HCT116 (cell line): ENCODE measurements around the gene ADAM19. TPM values are rescaled to one million over a fixed set of nuclear protein-coding genes. Genes with fewer than 3 reads are reported as not detected.

Experiments
- ATAC-seq: fragments of 200-7000 bp; cut with Tn5 transposase; 2 replicates; pipeline ENCODE4 v1.9.1; 2020; ENCODE audit warnings: mild to moderate bottlenecking, moderate library complexity
- BruUV-seq: library from RNA; stranded (reverse); fragments of 400-500 nt; replicated peaks from 2 replicates; lab custom pipeline; 2021; lab: Mats Ljungman, UMichigan
- CTCF ChIA-PET: fragments of 300-600 bp; sonication (Branson Sonifier 250); formaldehyde crosslinking; loops from one replicate; lab custom pipeline; 2021; ENCODE audit warnings: antibody characterized with exemption; lab: Charles Lee
- POLR2A ChIA-PET: fragments of 300-600, 350-600 bp; sonication (Branson Sonifier 250); formaldehyde crosslinking; loops from one replicate; lab custom pipeline; 2021; ENCODE audit warnings: antibody characterized with exemption; lab: Charles Lee
- RAD21 ChIA-PET, 2 experiments: fragments of 300-600 bp; sonication (Branson Sonifier 250); formaldehyde crosslinking; loops; one replicate each; lab custom pipeline; 2023; ENCODE audit warnings: low total read pairs in 2 of 2; ENCODE audit not compliant: uncharacterized antibody in 2 of 2, unreplicated experiment in 2 of 2, low non-redundant PET in 1 of 2; lab: Charles Lee
- DNase-seq: peaks from one replicate; pipeline ENCODE4 v3.0.0-alpha.2; 2010; ENCODE audit warnings: low read depth, low spot score
- H2AFZ ChIP-seq: fragments of 200-600 bp; shearing (Covaris generic), sonication (generic); 2 replicates; pipeline ENCODE4 v1.6.1; 2017; ENCODE audit warnings: low read depth, mixed run types, mixed read lengths, antibody characterized with exemption, low read length; ENCODE audit not compliant: poor library complexity, severe bottlenecking
- H3K27ac ChIP-seq: 2 replicates; pipeline ENCODE4 v1.5.1; 2012; ENCODE audit warnings: low read depth, low read length
- H3K27me3 ChIP-seq: fragments of 200-600 bp; sonication (generic); 2 replicates; pipeline ENCODE4 v1.6.1; 2016; ENCODE audit warnings: mixed run types, low read length, mixed read lengths; ENCODE audit not compliant: insufficient read depth
- H3K36me3 ChIP-seq, 2 experiments: fragments of 200-500 bp in 1 of 2; fragments of 200-600 bp in 1 of 2; sonication (Bioruptor generic) in 1 of 2; sonication (generic) in 1 of 2; 2 replicates each; pipeline versions ENCODE4 v1.5.1 to v1.6.1; 2014 to 2016; ENCODE audit warnings: low read length in 2 of 2, inconsistent platforms in 1 of 2, mixed read lengths in 1 of 2, mixed run types in 1 of 2; ENCODE audit not compliant: insufficient read depth in 2 of 2, control insufficient read depth in 1 of 2
- H3K4me1 ChIP-seq, 2 experiments: fragments of 200-600 bp in 1 of 2; sonication (generic) in 1 of 2; 2 replicates each; pipeline versions ENCODE4 v1.5.1 to v1.6.1; 2012 to 2017; ENCODE audit warnings: low read length in 2 of 2, inconsistent platforms in 1 of 2, mild to moderate bottlenecking in 1 of 2, mixed read lengths in 1 of 2, mixed run types in 1 of 2, moderate library complexity in 1 of 2; ENCODE audit not compliant: insufficient read depth in 2 of 2, control insufficient read depth in 1 of 2
- H3K4me2 ChIP-seq: fragments of 200-600 bp; sonication (generic); 2 replicates; pipeline ENCODE4 v1.6.1; 2017; ENCODE audit warnings: mixed run types, low read length, mixed read lengths
- H3K4me3 ChIP-seq, 2 experiments: fragments of 200-600 bp in 1 of 2; sonication (generic) in 1 of 2; replicated peaks in 1 of 2; 2 replicates each; pipeline ENCODE4 v1.5.1; 2011 to 2016; ENCODE audit warnings: low read length in 2 of 2, control low read depth in 1 of 2, low read depth in 1 of 2, mild to moderate bottlenecking in 1 of 2, mixed read lengths in 1 of 2, mixed run types in 1 of 2
- H3K79me2 ChIP-seq: fragments of 200-600 bp; sonication (generic); 2 replicates; pipeline ENCODE4 v1.6.1; 2017; ENCODE audit warnings: mild to moderate bottlenecking, mixed run types, low read length, moderate library complexity, mixed read lengths; ENCODE audit not compliant: insufficient read depth
- H3K9ac ChIP-seq: fragments of 200-600 bp; sonication (generic); 2 replicates; pipeline ENCODE4 v1.6.1; 2016; ENCODE audit warnings: low read length, mixed read lengths
- H3K9me2 ChIP-seq: fragments of 200-600 bp; sonication (generic), shearing (Covaris generic); 2 replicates; pipeline ENCODE4 v1.6.1; 2017; ENCODE audit warnings: mixed run types, mild to moderate bottlenecking, moderate library complexity; ENCODE audit not compliant: insufficient read depth
- H3K9me3 ChIP-seq, 2 experiments: fragments of 200-500 bp in 1 of 2; fragments of 200-600 bp in 1 of 2; sonication (Bioruptor generic) in 1 of 2; sonication (generic) in 1 of 2; 2 replicates each; pipeline ENCODE4 v1.6.1; 2014 to 2017; ENCODE audit warnings: low read length in 2 of 2, mixed read lengths in 2 of 2, inconsistent platforms in 1 of 2, low read depth in 1 of 2, mild to moderate bottlenecking in 1 of 2, mixed run types in 1 of 2, moderate library complexity in 1 of 2; ENCODE audit not compliant: control insufficient read depth in 1 of 2, insufficient read depth in 1 of 2
- H4K20me1 ChIP-seq: fragments of 200-600 bp; sonication (generic), shearing (Covaris generic); 2 replicates; pipeline ENCODE4 v1.6.1; 2017; ENCODE audit warnings: mixed run types, mild to moderate bottlenecking, moderate library complexity; ENCODE audit not compliant: insufficient read depth
- CBX3 ChIP-seq: IDR thresholded peaks from 2 replicates; pipeline ENCODE4 v1.6.1; 2012; ENCODE audit warnings: low read depth
- CEBPB ChIP-seq: IDR thresholded peaks from 2 replicates; pipeline ENCODE4 v1.6.1; 2012; ENCODE audit warnings: low read depth
- ELF1 ChIP-seq: IDR thresholded peaks from 2 replicates; pipeline ENCODE4 v1.6.1; 2012; ENCODE audit warnings: low read depth, borderline replicate concordance
- POLR2A ChIP-seq: IDR thresholded peaks from 2 replicates; pipeline ENCODE4 v1.7.0; 2011; ENCODE audit warnings: borderline replicate concordance; ENCODE audit not compliant: insufficient read depth, insufficient read length; ENCODE audit errors: extremely low read depth
- POLR2AphosphoS5 ChIP-seq: IDR thresholded peaks from 2 replicates; pipeline ENCODE4 v1.6.1; 2011; ENCODE audit warnings: mild to moderate bottlenecking, low read depth, low read length, moderate library complexity
- RAD21 ChIP-seq: IDR thresholded peaks from 2 replicates; pipeline ENCODE4 v1.6.1; 2012; ENCODE audit warnings: low read depth, mild to moderate bottlenecking
- SIN3A ChIP-seq: IDR thresholded peaks from 2 replicates; pipeline ENCODE4 v1.6.1; 2012; ENCODE audit warnings: low read depth
- SRF ChIP-seq: IDR thresholded peaks from 2 replicates; pipeline ENCODE4 v1.6.1; 2012; ENCODE audit warnings: low read depth
- TCF7L2 ChIP-seq: IDR thresholded peaks from 2 replicates; pipeline ENCODE4 v1.7.0; 2011; ENCODE audit warnings: borderline replicate concordance, inconsistent platforms; ENCODE audit not compliant: insufficient read depth, insufficient read length; ENCODE audit errors: extremely low read depth
- YY1 ChIP-seq: IDR thresholded peaks from 2 replicates; pipeline ENCODE4 v1.6.1; 2011; ENCODE audit warnings: low read length, low read depth, moderate library complexity, mild to moderate bottlenecking; ENCODE audit not compliant: insufficient replicate concordance; ENCODE audit errors: extremely low read depth
- ZFX ChIP-seq: fragments of 450-650 bp; IDR thresholded peaks from 2 replicates; pipeline ENCODE4 v1.6.1; 2017
- ZNF274 ChIP-seq: fragments of 200-500 bp; sonication (Bioruptor generic); IDR thresholded peaks from 2 replicates; pipeline ENCODE4 v1.6.1; 2014; ENCODE audit warnings: mild to moderate bottlenecking, low read depth, low read length, inconsistent platforms
- intact Hi-C: fragments of 100-400 bp; cut with micrococcal nuclease; formaldehyde crosslinking; loops from 2 replicates; pipeline ENCODE4 v1.10.0; 2022
- total RNA-seq: library from RNA; stranded (reverse); gene quantifications from one replicate; pipeline ENCODE4 v1.2.1, GENCODE V29; 2021; ENCODE audit not compliant: unreplicated experiment
- TF ChIP-seq, protein P1 (sequence below): IDR thresholded peaks from 2 replicates; pipeline ENCODE4 v1.6.1; 2011; ENCODE audit warnings: mild to moderate bottlenecking, low read length, moderate library complexity; ENCODE audit not compliant: insufficient replicate concordance; ENCODE audit errors: extremely low read depth
- TF ChIP-seq, protein P2 (sequence below): IDR thresholded peaks from 2 replicates; pipeline ENCODE4 v1.6.1; 2012; ENCODE audit warnings: low read depth
- TF ChIP-seq, protein P3 (sequence below): IDR thresholded peaks from 2 replicates; pipeline ENCODE4 v1.6.1; 2012

ADAM19 gene
- total RNA-seq, 1 experiment from 2014 or later = 77.3 TPM

DNA sequence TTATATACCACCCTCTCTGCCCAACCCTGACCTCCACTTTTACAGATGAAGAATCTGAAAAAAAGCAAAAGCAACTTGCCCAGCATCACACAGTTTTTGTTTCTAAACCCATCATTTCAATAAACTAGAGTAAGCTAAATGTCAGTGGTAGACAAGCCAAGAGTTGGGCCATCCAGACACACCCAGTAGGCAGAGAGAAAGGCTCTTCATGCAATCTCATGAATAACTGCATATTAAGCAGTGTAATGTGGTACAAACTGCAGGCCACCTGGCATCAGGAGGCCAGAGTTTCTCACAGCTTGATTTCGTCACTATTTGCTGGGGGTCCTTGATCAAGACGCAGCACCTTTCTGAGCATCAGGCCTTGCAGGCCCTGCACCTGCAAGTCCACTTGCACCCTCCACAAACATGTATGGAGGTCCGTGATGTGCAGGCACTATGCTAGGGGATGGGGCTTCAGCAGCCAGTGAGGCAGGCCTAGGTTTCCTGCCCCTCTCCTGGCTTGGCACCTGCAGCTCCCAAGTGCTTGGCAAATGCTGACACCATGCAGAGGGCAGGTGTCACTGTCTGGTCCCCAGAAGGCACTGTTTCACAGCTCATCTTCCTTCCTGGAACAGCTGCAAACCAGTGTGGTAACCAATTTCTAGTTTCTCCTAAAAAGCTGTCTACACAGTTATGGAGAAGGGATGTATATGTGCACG lies 29.8 kb downstream of the ADAM19 start:
- ATAC-seq (no peak), DNase-seq (no peak)
- no peaks in the 10 kb centered on the region for H3K9me3 ChIP-seq
- peaks cover 12 to 38% of the 10 kb centered on the region in 2 experiments; a peak in 2 of 4 replicates for H3K4me1 ChIP-seq
- no peak overlapping the region for H3K27ac ChIP-seq
- ChIA-PET POLR2A (no interaction called here), RAD21 (no interaction called here), CTCF (no interaction called here)
- no peaks in the 10 kb centered on the region for H4K20me1 ChIP-seq
- intact Hi-C loops = no loop called here
- H3K27me3 ChIP-seq = no peaks in the 10 kb centered on the region
- no TSS peak for BruUV-seq
- H3K4me3 ChIP-seq = no peak overlapping the region
- no peaks in the 10 kb centered on the region for H3K9me2 ChIP-seq
- H3K9ac ChIP-seq = no peak overlapping the region
- H3K79me2 ChIP-seq = peaks cover 98% of the 10 kb centered on the region
- H3K36me3 ChIP-seq = no peaks in the 10 kb centered on the region
- no peak overlapping the region for H3K4me2 ChIP-seq
- no peak overlapping the region for H2AFZ ChIP-seq
- TF ChIP-seq ELF1 (no peak), ZFX (no peak), ZNF274 (no peak), TCF7L2 (no peak)
- TF ChIP-seq, all 23 proteins: peak for 0

DNA sequence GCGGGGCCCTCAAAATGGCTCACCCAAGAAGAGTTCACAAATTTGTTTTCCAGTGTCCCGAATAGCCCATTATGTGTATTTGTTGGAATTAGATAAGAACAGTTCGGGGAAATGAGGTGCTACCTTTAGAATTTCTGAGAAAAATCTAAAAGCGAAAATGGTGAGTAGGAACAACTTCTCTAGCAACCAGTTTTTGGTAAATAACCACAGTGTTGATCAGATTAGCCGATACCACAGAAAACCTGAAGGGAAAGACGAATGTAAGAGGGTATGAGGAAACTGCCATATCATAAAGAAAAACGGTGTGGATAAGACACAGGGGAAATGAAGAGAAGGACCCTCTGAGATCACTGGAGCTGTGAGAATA lies 31.0 kb downstream of the ADAM19 start:
- intact Hi-C loops = no loop called here
- Histone ChIP-seq H3K9me3 (no peaks in the 10 kb centered on the region), H2AFZ (no peak overlapping the region), H3K9me2 (no peaks in the 10 kb centered on the region), H3K27ac (no peak overlapping the region), H4K20me1 (no peaks in the 10 kb centered on the region), H3K9ac (no peak overlapping the region), H3K79me2 (peaks cover 98% of the 10 kb centered on the region), H3K4me1 (peaks cover 12 to 29% of the 10 kb centered on the region in 2 experiments; a peak in 2 of 4 replicates), H3K4me3 (no peak overlapping the region), H3K27me3 (no peaks in the 10 kb centered on the region), H3K36me3 (no peaks in the 10 kb centered on the region), H3K4me2 (no peak overlapping the region)
- no TSS peak for BruUV-seq
- no peak for ATAC-seq
- DNase-seq = no peak
- ChIA-PET CTCF (no interaction called here), RAD21 (no interaction called here), POLR2A (no interaction called here)
- no peak for TF ChIP-seq POLR2A
- no peak for TF ChIP-seq CEBPB
- TF ChIP-seq, protein P1, sequence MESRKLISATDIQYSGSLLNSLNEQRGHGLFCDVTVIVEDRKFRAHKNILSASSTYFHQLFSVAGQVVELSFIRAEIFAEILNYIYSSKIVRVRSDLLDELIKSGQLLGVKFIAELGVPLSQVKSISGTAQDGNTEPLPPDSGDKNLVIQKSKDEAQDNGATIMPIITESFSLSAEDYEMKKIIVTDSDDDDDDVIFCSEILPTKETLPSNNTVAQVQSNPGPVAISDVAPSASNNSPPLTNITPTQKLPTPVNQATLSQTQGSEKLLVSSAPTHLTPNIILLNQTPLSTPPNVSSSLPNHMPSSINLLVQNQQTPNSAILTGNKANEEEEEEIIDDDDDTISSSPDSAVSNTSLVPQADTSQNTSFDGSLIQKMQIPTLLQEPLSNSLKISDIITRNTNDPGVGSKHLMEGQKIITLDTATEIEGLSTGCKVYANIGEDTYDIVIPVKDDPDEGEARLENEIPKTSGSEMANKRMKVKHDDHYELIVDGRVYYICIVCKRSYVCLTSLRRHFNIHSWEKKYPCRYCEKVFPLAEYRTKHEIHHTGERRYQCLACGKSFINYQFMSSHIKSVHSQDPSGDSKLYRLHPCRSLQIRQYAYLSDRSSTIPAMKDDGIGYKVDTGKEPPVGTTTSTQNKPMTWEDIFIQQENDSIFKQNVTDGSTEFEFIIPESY = no peak
- no peak for TF ChIP-seq SIN3A
- no peak for TF ChIP-seq TCF7L2
- no peak for TF ChIP-seq CBX3
- TF ChIP-seq RAD21 = no peak
- TF ChIP-seq POLR2AphosphoS5 = no peak
- TF ChIP-seq, protein P2, sequence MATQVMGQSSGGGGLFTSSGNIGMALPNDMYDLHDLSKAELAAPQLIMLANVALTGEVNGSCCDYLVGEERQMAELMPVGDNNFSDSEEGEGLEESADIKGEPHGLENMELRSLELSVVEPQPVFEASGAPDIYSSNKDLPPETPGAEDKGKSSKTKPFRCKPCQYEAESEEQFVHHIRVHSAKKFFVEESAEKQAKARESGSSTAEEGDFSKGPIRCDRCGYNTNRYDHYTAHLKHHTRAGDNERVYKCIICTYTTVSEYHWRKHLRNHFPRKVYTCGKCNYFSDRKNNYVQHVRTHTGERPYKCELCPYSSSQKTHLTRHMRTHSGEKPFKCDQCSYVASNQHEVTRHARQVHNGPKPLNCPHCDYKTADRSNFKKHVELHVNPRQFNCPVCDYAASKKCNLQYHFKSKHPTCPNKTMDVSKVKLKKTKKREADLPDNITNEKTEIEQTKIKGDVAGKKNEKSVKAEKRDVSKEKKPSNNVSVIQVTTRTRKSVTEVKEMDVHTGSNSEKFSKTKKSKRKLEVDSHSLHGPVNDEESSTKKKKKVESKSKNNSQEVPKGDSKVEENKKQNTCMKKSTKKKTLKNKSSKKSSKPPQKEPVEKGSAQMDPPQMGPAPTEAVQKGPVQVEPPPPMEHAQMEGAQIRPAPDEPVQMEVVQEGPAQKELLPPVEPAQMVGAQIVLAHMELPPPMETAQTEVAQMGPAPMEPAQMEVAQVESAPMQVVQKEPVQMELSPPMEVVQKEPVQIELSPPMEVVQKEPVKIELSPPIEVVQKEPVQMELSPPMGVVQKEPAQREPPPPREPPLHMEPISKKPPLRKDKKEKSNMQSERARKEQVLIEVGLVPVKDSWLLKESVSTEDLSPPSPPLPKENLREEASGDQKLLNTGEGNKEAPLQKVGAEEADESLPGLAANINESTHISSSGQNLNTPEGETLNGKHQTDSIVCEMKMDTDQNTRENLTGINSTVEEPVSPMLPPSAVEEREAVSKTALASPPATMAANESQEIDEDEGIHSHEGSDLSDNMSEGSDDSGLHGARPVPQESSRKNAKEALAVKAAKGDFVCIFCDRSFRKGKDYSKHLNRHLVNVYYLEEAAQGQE = no peak
- TF ChIP-seq, protein P3, sequence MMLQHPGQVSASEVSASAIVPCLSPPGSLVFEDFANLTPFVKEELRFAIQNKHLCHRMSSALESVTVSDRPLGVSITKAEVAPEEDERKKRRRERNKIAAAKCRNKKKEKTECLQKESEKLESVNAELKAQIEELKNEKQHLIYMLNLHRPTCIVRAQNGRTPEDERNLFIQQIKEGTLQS = no peak
- no peak for TF ChIP-seq SRF
- TF ChIP-seq YY1 = no peak
